NCI-H1105 (cell line): Measurements from ENCODE around the gene CDCA8.

Experiments
- DNase-seq: peaks from one replicate; lab custom pipeline; 2025; lab: John Stamatoyannopoulos, UW

Gene CDCA8

GRCh38 chr1:37692078-37692833 is at the start of gene CDCA8:
Gene CDCA8 (plus strand): TSS chr1:37692516. CDS start chr1:37692691, 175 bp downstream.
- DNase-seq: peak; percentile 97

GRCh38 chr1:37647281-37647680 is 45.0 kb upstream of the CDCA8 start:
- no peak for DNase-seq

- no peak for DNase-seq
These were observed 42.1 kb upstream of the CDCA8 start for GRCh38 chr1:37650173-37650572.

GRCh38 chr1:37650721-37651120 is 41.6 kb upstream of the CDCA8 start:
- no peak for DNase-seq

DNA sequence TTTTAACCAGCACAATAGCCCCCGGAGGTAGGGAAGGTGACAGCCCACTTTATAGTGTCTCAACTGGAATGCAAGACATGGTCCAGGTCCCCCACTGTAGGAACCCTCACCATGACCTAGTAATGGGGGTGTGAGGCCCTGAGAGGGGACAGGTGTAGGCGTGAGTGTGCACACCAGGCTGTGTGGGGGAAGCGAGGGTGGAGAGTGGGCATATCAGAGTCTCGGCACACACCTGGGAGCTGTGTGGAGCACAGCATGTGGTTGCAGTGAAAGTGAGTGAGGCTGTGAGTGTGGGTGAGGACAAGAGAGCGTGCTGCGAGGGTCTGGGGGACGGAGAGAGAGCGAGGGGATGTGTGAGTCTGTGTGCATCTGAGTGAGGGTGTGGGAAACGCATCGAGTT is 40.5 kb upstream of the CDCA8 start:
- DNase-seq: no peak

- no peak for DNase-seq
These were observed 39.3 kb upstream of the CDCA8 start for GRCh38 chr1:37652976-37653375.

- no peak for DNase-seq
These were observed 38.4 kb upstream of the CDCA8 start for GRCh38 chr1:37653906-37654305.

- DNase-seq: no peak
These were observed 37.0 kb upstream of the CDCA8 start for GRCh38 chr1:37655274-37655673.

GRCh38 chr1:37656026-37656425 is 36.3 kb upstream of the CDCA8 start:
- no peak for DNase-seq

GRCh38 chr1:37656881-37657280 is 35.4 kb upstream of the CDCA8 start:
- DNase-seq: no peak

GRCh38 chr1:37657620-37658412 is 34.5 kb upstream of the CDCA8 start:
- no peak for DNase-seq

DNA sequence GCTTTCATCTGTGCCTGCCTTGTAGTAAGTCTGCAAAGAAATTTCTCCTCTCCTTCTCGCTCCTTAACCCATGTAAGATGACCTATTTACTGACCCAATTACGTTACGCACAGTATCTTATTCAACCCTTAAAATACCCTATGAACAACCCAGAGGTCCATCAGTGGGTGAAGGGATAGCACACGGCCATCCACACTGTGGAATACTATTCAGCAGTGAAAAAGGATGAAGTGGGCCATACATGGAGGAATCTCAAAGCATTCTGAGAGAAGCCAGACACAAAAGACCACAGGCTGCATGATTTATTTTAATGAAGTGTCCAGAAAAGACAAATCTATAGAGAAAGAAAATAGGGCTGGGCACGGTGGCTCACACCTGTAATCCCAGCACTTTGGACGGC is 33.8 kb upstream of the CDCA8 start:
- no peak for DNase-seq

DNA sequence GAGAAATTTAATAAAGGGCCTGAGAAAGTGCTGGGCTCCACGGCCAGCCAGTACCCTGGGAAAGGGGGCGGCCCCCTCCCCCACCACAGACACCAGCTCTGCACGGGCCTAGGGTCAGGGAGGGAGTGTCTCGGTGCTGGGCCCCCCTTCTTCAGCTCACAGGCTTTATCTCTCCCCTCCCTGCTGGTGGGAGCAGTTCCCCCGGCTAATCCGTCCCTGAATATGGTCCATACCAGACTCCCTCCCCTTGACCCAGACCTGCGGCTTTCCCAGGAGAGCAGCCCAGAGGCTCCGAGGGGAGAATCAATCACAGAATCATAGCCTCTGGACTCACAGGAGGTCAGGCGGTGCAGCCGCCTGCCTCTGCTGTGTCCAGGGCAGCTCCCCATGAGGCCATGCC is 31.7 kb upstream of the CDCA8 start:
- no peak for DNase-seq

DNA sequence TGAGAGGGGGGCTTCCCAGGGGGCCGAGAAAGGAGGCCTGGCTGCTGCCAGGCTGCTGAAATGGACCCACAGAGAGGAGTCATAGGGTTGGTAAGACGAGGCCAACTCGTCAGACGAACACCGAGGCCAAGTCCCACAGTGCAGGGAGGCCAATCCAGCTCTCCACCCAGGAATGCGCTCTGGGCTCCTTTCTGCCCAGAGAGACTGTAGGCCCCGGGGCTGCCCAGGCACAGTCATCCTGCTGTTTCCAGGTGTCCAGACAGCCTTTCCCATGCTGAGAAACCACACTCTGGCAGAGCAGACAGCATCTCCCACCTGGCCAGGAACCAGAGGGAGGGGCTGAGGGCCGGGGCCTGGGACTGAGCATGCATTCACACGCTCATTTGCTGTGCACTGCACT is 30.9 kb upstream of the CDCA8 start:
- DNase-seq: no peak

GRCh38 chr1:37662031-37662755 is 30.1 kb upstream of the CDCA8 start:
- DNase-seq: no peak

GRCh38 chr1:37663426-37664000 is 28.8 kb upstream of the CDCA8 start:
- DNase-seq: no peak

DNA sequence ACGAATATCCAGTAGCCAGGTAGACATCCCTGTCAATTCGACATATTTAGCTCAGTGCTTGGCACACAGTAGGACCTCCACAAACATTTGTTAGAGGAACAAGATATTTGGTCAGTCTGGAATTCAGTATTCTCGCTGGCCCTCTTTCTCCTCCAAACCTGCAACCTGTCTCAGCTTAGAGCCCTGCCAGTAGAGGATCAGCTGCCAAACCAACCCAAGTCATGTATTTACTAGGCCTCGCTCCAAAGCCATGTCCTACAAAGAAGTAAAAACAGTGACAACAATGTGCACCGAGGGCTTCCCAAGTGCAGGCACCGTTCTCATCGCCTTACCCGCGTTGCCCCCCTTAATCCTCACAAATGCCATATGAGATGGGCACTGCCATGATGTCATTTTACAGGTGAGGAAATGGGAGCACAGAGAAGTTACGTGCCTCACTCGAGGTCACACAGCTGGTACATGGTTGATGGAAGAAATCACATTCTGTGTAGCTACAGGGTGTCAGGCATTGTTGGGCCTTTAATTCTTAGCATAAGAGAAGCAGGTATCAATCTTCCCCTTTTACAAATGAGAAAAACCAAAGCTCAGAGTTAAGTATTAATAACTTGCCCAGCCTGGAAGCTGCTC is 26.0 kb upstream of the CDCA8 start:
- no peak for DNase-seq

GRCh38 chr1:37667023-37667671 is 25.2 kb upstream of the CDCA8 start:
- no peak for DNase-seq

- no peak for DNase-seq
These were observed 22.2 kb upstream of the CDCA8 start for GRCh38 chr1:37670133-37670532.

DNA sequence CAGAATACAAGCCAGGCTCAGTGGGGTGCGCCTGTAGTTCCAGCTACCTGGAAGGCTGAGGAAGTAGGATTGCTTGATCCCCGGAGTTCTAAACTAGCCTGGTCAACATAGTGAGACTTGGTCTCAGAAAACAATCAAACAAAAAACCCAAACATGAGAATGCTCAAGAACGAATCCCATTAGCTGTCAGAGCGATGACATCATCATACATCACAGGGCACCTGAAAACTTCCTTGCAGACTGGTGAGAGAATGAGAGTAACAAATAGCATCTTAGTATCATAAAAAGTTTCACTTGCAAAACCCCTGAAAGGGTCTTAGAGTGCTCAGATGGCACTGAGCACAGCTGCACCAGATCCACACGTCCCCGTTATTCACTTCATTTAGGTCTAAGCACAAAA is 21.1 kb upstream of the CDCA8 start:
- no peak for DNase-seq

DNA sequence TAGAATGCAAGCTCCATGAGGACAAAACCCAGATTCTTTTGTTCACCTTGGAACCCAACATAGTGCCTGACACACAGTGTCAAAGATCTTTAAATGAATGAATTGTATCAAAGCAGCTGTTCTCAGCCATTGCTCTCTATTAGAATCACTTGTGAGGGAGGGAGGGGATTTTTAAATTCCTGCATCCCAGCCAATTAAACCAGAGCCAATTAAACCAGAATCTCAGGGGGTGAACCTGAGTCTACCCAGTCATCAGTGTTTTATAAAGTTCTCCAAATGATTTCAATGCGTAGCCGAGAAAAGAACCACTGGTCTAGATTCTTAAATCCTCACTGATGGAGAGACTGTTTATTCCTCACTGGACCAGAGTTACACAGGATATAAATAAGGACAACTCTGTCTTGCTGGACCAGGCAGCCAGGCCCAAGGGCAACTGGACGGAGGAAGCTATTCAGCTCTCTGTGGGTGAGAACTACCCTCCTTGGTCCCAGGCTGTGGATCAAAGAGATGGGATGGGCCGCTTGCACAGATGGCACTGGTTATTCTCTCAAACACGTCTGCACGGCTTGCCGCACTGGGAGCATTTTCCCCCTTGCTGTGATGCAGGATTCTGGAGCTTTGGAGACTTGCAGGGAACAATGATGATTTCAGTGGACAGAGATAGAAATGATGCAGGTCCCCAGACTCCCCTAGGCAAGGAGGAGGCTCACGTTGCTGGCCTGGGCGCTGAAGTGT is 20.0 kb upstream of the CDCA8 start:
- no peak for DNase-seq
